GM19395 (cell line): ENCODE measurements around the gene KRTAP5-5.

ENCODE experiments used
- ATAC-seq: cut with Tn5 transposase; IDR thresholded peaks from one replicate; pipeline ENCODE4 v1.9.1; 2021; ENCODE audit warnings: mild to moderate bottlenecking, moderate library complexity; ENCODE audit not compliant: unreplicated experiment

Gene KRTAP5-5

DNA sequence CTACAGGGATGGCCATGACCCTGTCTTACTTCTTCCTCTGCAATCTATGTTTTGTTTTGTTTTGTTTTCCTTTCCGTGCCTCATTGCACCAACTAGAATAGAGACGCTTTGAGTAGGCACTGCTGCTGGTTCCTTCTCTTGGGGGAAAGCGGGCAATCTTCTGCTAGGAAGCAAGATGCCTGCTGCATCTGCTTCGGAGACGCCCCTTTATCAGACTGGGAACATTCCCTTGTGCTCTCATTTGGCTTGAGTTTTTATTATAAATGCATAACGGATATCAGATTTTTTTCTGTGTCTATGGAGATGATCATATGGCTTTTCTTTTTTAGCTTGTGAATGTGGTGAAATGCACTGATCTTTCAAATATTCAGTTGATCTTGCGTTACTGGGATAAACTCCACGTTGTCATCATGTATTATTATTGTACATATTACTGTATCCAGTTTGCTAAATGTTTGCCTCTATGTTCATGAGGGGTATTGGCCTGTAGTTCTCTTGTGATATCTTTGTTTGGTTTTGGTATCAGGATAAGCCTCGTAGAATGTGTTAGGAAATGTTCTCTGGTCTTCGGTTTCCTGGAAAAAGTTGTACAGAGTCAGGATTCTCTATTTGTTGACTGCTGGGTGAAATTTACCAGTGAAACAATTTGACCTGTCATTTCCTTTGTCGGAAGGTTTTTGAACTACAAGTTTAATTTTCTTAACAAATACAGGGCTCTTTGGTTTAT is 44.0 kb downstream of the KRTAP5-5 start:
- no peak for ATAC-seq

DNA sequence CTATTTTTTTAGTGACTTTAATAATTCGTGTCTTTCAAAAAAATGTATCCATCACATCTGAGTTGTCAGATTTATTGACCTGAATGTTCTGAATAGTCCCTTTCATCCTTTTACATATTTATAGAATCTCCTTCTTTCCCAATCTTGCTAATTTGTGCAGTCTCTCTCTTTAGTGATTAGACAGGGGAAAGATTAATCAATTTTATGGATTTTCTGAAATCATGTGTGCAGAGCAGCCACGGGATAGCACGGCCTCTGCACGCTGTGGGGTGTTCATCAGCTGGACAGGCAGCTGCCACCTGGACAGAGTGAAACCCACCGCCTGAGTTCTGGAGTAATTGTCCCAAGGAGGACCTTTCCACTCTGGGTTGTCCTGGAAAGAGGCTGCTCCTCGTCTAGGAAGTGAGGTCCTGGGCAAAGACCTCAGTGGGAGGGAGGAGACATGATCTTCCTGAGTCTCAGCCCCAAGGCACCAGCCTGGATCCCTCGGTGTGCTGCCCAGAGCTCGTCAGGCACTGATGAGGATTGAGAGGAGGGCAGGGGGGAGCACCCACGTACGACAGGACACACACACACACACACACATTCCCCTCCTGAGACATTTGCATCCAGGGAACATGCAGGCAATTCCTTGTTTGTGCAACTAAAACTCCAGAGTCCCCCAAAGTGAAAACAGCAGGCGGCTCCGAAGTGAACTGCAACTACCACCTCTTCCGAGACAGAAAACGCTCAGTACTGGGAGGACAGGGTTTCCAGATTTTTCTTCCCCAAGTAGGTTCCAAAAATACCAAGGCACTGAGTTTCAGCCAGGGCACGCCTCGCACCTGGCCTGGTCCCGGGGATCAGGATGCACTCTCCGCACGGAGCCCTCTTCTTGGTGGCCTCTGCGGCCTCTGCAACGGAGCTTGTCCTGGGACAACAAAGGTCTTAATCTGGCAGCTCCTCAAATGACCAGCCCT is 44.9 kb downstream of the KRTAP5-5 start:
- ATAC-seq, result no peak

DNA sequence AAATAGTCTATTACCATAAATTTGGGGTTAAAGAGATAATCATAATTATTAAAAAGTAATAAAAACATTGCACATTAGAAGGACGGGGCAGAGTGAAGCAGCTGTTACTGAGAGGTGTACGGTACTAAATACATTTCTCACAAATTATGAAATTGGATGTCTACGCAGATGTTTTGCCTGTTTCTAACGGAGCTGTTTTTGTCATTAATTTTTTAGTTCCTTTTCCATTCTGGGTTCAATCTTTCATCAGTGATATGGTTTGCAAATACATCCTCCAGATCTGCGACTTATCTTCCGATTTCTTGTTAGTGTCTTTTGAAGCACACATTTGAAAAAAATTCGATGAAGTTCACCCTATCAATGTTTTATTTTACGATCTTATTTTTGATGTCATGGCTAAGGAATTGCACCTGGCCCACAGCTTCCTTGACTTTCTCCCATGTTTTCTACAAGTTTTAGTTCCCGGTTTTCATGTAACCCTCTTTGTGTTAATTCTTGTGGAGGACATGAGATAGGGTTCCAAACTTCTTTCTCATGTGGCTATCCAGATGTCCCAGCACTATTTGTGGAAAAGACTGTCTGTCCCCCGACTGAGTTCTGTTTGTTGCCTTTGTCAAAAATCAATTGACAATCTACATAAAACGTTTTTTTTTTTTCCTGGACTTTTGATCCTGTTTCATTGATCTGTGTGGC is 46.1 kb downstream of the KRTAP5-5 start:
- no peak for ATAC-seq

DNA sequence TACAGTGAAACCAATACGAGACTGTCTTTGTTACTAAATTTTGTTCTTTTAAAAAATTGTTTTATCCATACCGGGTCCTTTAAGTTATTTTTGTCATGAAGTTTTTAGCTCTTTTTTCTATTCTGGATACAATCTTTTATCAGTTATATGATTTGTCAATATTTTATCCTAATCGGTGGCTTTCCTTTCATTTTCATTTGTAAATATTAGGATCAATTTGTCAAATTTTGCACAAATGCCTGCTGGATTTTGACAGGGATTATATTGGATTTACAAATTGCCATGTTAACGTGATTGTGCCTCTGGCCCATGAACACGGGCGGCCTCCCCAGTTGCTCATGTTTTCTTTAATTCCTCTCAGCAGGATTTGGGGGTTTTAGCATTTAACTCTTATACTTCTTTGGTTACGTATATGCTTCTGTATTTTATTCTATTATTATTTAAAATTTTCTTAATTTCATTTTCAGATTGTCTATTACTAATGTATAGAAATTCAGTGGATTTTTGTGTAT is 46.7 kb downstream of the KRTAP5-5 start:
- no peak for ATAC-seq

DNA sequence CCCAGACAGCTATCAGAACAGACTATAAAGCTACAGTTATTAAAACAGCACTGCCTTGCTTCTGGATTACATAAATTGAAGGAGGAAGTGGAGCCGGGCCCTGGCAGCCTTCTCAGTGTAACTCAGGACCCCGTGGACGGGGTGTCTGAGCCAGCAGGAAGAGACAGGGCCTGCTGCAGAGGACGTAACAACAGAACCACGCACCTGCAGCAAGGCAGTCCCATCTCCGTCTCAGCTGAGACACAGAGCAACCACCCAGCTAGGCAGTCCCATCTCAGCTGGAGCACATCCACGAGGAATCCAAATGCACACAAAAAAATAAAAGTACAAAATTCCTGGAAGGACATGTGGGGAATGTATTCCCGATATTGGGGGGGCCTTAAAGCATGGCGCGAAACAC is 50.3 kb downstream of the KRTAP5-5 start:
- ATAC-seq, result no peak
